HG03442 (cell line): ENCODE measurements around the gene FRG2.
"Not testable (repeated sequence)": the region's sequence is repeated elsewhere in the genome, so short reads cannot be mapped to it uniquely, and the experiment has no call there.

ENCODE experiments used
- ATAC-seq: cut with Tn5 transposase; IDR thresholded peaks from one replicate; pipeline ENCODE4 v1.9.1; 2021; ENCODE audit warnings: mild to moderate bottlenecking, moderate library complexity; ENCODE audit not compliant: unreplicated experiment

The FRG2 gene

GRCh38 chr4:190016369-190017289 lies 10.4 kb downstream of the FRG2 start:
- no peak for ATAC-seq

- no peak for ATAC-seq
Observed at GRCh38 chr4:190015538-190016368, 11.3 kb downstream of the FRG2 start.

DNA sequence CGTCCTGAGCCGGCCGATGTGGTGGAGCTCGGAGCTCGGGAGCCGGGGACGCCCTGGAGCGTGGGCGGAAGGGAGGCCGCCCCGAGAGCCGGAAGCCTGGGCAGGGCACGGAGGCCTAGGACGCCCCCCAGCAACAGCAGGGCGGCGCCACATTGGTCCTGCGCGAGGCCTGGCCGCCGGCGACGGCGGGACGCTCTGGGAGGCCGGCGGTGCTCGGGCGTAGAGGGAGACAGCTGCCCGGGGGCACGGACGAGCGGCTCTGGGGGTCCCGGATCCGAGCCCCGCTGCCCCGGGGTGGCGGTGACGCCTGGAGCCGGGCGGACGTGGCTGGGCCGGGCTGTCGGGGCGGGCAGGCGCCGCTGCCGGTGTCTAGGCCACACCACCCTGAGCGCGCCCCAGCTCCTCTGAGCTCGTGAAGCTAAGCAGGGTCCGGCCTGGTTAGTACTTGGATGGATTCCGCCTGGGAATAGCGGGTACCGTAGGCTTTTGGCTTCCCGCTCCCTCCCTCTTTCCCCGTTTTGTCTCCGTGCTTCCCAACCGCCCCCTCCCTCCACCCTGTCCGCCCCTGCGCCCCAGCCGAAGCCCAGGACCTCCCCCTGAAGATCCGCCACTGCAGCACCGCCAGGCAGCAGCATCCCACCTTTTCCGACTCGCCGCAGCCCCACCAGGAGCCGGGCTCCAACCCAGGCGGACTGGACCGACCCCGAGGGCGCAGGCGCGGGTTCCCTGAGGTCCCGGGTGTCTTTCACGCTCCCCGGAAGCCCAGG lies 12.1 kb downstream of the FRG2 start:
- peak; percentile 79 for ATAC-seq

DNA sequence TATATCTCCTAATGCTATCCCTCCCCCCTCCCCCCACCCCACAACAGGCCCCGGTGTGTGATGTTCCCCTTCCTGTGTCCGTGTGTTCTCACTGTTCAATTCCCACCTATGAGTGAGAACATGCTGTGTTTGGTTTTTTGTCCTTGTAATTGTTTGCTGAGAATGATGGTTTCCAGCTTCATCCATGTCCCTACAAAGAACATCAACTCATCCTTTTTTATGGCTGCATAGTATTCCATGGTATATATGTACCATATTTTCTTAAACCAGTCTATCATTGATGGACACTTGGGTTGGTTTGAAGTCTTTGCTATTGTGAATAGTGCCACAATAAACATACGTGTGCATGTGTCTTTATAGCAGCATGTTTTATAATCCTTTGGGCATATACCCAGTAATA lies 37.1 kb downstream of the FRG2 start:
- ATAC-seq, result not testable (repeated sequence)

DNA sequence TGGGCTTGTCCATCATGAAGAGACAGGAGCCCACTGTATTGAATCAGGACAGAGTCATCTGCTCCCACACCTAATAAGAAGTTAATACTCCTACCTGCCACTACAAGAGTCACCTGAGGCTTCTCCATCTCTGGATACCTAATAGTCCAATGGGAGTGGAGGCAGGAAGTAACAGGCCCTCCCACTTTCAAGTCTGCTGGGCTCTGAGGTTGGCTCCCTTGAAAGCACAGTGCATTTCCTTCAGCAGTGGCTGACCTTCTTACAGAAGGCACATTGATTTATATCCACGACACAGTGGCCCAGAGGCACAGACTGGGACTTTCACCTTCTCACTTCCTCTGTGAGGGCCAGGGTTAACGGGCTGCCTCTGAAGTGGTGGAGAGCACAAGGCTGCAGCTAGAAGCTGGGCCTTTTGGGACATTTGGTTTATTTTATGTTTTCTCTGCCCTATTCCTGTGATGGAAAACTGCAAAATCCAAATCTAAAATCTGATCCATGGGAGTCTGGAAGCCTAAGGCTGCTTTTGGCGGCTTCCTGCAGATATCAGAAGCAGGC lies 38.1 kb downstream of the FRG2 start:
- no peak for ATAC-seq

DNA sequence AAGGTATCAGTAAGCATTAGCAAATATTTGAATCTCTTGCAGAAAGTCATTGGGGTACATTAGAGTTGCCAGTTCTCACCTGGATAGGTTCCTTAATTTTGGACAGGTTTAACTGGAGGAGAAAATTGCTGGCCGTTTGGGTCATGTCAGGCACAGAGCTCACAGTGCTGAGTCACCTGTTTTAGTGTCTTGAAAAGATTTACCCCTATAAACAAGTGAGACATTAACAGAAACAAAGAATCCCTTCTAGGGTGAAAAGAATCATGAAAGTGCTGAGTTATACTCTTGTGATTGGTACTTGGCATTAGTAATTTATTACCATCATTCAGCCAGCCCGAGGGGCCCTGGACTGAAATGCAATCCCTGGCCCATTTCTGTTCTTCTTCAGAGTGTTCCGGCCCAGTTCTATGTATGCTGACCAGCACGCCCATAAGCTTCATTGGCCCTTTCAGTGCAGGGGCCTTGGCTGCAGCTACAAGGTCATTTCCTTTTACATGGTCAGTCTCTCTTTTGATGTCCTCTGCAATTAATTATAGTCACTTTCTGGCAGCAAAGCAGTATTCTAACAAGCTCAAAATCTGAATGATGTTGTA lies 41.3 kb downstream of the FRG2 start:
- not testable (repeated sequence) for ATAC-seq

- ATAC-seq, result not testable (repeated sequence)
Observed at GRCh38 chr4:189984661-189985060, 42.4 kb downstream of the FRG2 start.

DNA sequence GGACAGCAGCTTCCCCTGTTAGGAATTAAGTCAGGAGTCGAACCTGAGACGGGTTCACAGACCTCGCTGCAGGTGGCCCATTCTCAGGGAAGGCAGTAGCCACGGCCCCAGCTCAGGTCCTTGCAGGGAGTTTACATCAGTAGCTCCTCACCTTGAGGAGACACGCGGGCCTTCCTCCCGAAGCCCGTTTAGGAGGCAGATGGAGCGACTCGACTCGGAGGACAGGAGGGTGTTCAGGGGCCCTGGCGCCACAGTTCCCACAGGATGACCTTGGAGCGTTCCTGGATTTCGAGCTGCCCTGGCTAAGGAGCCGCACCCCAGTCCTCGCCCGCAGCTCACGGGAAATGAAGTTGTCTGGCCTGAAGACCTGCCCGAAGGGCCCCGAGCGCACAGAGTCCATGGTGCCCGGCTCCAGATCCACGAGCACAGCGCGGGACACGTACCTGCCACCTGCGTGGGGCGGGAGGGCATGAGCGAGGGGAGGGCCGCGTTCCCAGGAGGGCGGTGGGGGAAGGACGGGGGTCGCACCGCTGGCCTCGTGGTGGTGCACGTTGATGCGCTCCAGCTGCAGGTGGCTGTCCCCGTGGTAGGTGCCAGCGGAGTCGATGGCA lies 43.0 kb downstream of the FRG2 start:
- ATAC-seq, result not testable (repeated sequence)

GRCh38 chr4:189981970-189982369 lies 45.1 kb downstream of the FRG2 start:
- no peak for ATAC-seq

DNA sequence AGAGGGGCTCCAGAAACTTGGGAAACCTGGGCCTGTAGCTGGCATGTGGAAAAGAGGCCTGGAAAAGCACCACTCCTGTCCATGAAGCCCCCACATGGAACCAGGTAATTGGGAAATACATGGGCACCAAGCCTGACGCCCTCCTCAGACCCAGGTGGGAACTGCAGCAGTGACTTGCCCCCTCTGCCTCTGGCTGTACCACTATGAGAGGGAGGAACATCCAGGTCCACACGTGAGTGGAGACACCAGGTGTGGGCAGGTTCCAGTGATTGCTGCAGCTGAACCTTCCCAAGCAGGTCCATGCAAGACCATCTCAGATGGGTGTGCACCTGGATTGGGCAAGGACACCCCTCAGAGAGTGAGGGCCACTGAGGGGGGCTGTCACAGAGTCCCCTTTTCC lies 46.8 kb downstream of the FRG2 start:
- ATAC-seq, result not testable (repeated sequence)

DNA sequence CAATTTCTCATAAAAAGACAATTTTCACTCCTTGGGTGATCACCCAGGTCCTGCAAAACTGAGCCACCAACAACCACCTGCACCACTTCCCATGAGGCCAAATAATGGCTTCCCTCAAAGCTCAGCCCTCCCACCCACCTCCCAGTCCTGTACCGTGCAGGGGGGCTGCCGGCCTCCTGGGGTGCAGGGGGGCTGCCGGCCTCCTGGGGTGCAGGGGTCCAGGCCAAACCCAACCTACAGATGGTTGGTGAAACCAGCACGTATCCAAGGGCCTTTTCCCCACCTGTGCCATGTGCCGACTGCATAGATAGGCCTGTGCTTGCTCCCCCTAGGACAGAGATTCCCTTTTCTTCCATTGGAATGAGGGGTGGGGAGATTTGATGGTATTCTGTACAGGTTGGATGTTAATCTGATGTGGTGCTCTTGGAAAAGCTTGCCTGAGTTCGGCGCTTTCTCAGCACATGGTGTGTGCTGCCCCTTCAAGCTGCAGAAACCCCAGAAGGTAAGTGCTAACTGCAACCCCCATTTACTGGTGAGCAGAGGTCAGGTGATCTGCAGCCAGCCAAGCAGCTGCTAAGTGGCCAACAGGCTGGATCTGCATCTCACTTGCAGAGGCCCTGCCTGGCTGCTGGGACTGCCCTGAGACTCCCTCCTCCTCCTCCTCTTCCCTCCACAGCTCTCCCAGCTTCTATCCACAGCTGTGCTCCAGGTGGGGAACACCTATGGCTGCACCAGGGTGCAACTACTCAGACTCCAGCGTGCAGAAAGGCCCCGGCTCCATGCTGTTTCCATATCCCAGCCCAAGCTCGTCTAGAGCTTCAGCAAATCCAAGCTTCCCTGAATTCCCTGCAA lies 47.6 kb downstream of the FRG2 start:
- ATAC-seq, result no peak
